HEK293T (cell line): ENCODE results near the gene FAM98C.

Source experiments
- ARNT ChIP-seq: fragments of 450-650 bp; IDR thresholded peaks from 2 replicates; pipeline ENCODE4 v1.6.1; 2017; ENCODE audit warnings: mild to moderate bottlenecking
- CTBP1 ChIP-seq: fragments of 450-650 bp; IDR thresholded peaks from 2 replicates; pipeline ENCODE4 v1.6.1; 2016; ENCODE audit warnings: borderline replicate concordance
- FOXK2 ChIP-seq: fragments of 450-650 bp; IDR thresholded peaks from 2 replicates; pipeline ENCODE4 v1.6.1; 2016; ENCODE audit warnings: mild to moderate bottlenecking
- TF ChIP-seq, protein P1 (sequence below): fragments of 450-650 bp; IDR thresholded peaks from 2 replicates; pipeline ENCODE4 v1.6.1; 2016

- TF ChIP-seq ARNT (no peak), CTBP1 (no peak), FOXK2 (no peak)
- TF ChIP-seq, protein P1, sequence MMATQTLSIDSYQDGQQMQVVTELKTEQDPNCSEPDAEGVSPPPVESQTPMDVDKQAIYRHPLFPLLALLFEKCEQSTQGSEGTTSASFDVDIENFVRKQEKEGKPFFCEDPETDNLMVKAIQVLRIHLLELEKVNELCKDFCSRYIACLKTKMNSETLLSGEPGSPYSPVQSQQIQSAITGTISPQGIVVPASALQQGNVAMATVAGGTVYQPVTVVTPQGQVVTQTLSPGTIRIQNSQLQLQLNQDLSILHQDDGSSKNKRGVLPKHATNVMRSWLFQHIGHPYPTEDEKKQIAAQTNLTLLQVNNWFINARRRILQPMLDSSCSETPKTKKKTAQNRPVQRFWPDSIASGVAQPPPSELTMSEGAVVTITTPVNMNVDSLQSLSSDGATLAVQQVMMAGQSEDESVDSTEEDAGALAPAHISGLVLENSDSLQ = no peak
Measured at GRCh38 chr19:38367041-38367440, 35.9 kb upstream of the FAM98C start.
